ENCODE measurements around the gene ZSCAN20. TPM values are rescaled to one million over a fixed set of nuclear protein-coding genes. Genes with fewer than 3 reads are reported as not detected.

The ZSCAN20 gene
- polyA plus RNA-seq, 1 donor (not counting 4 experiments of a cell fraction or from before 2014, with no cell fraction given): 3.1 TPM

DNA sequence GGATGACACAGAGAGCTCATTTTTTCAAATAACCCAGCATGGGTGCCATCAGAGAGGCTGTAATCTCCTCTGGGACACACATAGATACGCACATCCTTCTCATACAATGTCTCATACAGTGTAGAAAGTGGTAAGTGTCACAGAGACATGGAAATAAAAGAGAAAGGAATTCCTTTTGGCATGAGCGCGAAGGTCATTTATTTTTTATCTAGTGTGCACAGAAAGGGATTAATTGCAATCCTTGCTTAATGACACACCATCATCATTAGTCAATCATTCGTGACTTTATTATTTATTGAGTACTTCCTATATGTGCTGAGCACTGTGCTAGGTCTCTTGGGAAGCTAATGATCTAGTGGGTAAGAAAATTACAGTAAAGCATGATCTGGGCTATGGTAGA, 5.0 kb downstream of the ZSCAN20 start:
- Histone ChIP-seq H3K4me3 (ENCODE audit: control insufficient read depth in 2 of 3, extremely low read depth in 1 of 3, insufficient read depth in 2 of 3, low read depth in 1 of 3, low read length in 3 of 3) (no peak overlapping the region), H3K4me1 (ENCODE audit: control insufficient read depth, extremely low read depth, insufficient read depth, low read length) (no peaks in the 10 kb centered on the region), H3K36me3 (ENCODE audit: control insufficient read depth in 2 of 2, extremely low read depth in 1 of 2, insufficient read depth in 2 of 2, low read length in 2 of 2) (peaks cover 3 to 4% of the 10 kb centered on the region in 2 experiments), H2AFZ (ENCODE audit: control insufficient read depth, low read length) (no peak overlapping the region), H3K9me1 (ENCODE audit: control insufficient read depth, extremely low read depth, insufficient read depth, low read length) (no peaks in the 10 kb centered on the region), H3K27me3 (ENCODE audit: control insufficient read depth, extremely low read depth, insufficient read depth, low read length) (no peaks in the 10 kb centered on the region), H3K79me2 (ENCODE audit: control insufficient read depth, insufficient read depth, low read length) (peaks cover 16% of the 10 kb centered on the region), H4K20me1 (ENCODE audit: control insufficient read depth, extremely low read depth, insufficient read depth, low read length) (no peaks in the 10 kb centered on the region), H3K4me2 (ENCODE audit: control insufficient read depth, extremely low read depth, insufficient read depth, low read depth, low read length) (no peak overlapping the region), H3K27ac (ENCODE audit: control insufficient read depth, insufficient read depth, low read length) (no peak overlapping the region), H3K9ac (ENCODE audit: control insufficient read depth, extremely low read depth, insufficient read depth, low read length) (no peak overlapping the region), H3K9me3 (ENCODE audit: control insufficient read depth, low read depth, low read length) (no peaks in the 10 kb centered on the region)
- DNase-seq (ENCODE audit: low read depth, low spot score) (no peak), FAIRE-seq (no peak)
- dilution Hi-C loops (cut with MboI; ENCODE audit: extremely low pct_ligation_motif_present, low sequenced_read_pairs): no loop called here
- no peak for TF ChIP-seq EZH2 (IDR thresholded peaks at IDR 0.05; ENCODE audit: low read length)
- TF ChIP-seq, protein P1, sequence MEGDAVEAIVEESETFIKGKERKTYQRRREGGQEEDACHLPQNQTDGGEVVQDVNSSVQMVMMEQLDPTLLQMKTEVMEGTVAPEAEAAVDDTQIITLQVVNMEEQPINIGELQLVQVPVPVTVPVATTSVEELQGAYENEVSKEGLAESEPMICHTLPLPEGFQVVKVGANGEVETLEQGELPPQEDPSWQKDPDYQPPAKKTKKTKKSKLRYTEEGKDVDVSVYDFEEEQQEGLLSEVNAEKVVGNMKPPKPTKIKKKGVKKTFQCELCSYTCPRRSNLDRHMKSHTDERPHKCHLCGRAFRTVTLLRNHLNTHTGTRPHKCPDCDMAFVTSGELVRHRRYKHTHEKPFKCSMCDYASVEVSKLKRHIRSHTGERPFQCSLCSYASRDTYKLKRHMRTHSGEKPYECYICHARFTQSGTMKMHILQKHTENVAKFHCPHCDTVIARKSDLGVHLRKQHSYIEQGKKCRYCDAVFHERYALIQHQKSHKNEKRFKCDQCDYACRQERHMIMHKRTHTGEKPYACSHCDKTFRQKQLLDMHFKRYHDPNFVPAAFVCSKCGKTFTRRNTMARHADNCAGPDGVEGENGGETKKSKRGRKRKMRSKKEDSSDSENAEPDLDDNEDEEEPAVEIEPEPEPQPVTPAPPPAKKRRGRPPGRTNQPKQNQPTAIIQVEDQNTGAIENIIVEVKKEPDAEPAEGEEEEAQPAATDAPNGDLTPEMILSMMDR (optimal IDR thresholded peaks at IDR 0.05 in 1 of 3, IDR thresholded peaks at IDR 0.05 in 1 of 3, conservative IDR thresholded peaks at IDR 0.05 in 1 of 3; ENCODE audit: extremely low read depth in 1 of 3, insufficient read depth in 2 of 3, low read length in 3 of 3): no peak

DNA sequence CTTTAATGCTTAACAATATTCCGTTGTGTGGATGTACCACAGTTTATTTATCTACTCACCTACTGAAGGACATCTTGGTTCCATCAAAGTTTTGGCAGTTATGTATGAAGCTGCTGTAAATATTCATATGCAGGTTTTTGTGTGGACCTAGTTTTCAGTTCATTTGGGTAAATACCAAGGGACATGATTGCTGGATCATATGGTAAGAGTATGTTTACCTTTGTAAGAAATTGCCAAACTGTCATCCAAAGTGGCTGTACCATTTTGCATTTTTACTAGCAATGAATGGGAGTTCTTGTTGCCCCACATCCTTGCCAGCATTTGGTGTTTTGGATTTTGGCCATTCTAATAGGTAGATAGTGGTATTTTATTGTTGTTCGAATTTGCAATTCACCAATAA, 10.0 kb downstream of the ZSCAN20 start:
- dilution Hi-C loops (cut with MboI; ENCODE audit: extremely low pct_ligation_motif_present, low sequenced_read_pairs): no loop called here

More for the DNA sequence above, 10.0 kb downstream of the ZSCAN20 start:
- Histone ChIP-seq H3K9me3 (ENCODE audit: control insufficient read depth, low read depth, low read length) (no peaks in the 10 kb centered on the region), H3K9ac (ENCODE audit: control insufficient read depth, extremely low read depth, insufficient read depth, low read length) (no peak overlapping the region), H3K4me3 (ENCODE audit: control insufficient read depth in 2 of 3, extremely low read depth in 1 of 3, insufficient read depth in 2 of 3, low read depth in 1 of 3, low read length in 3 of 3) (no peak overlapping the region), H4K20me1 (ENCODE audit: control insufficient read depth, extremely low read depth, insufficient read depth, low read length) (no peaks in the 10 kb centered on the region), H2AFZ (ENCODE audit: control insufficient read depth, low read length) (no peak overlapping the region), H3K4me2 (ENCODE audit: control insufficient read depth, extremely low read depth, insufficient read depth, low read depth, low read length) (no peak overlapping the region), H3K9me1 (ENCODE audit: control insufficient read depth, extremely low read depth, insufficient read depth, low read length) (no peaks in the 10 kb centered on the region), H3K4me1 (ENCODE audit: control insufficient read depth, extremely low read depth, insufficient read depth, low read length) (no peaks in the 10 kb centered on the region), H3K79me2 (ENCODE audit: control insufficient read depth, insufficient read depth, low read length) (peaks cover 2% of the 10 kb centered on the region), H3K36me3 (ENCODE audit: control insufficient read depth in 2 of 2, extremely low read depth in 1 of 2, insufficient read depth in 2 of 2, low read length in 2 of 2) (peaks cover 0 to 10% of the 10 kb centered on the region in 2 experiments), H3K27ac (ENCODE audit: control insufficient read depth, insufficient read depth, low read length) (no peak overlapping the region), H3K27me3 (ENCODE audit: control insufficient read depth, extremely low read depth, insufficient read depth, low read length) (no peaks in the 10 kb centered on the region)
- FAIRE-seq: no peak
- DNase-seq (ENCODE audit: low read depth, low spot score): no peak
- TF ChIP-seq EZH2 (IDR thresholded peaks at IDR 0.05; ENCODE audit: low read length): no peak
- TF ChIP-seq, protein P1 (optimal IDR thresholded peaks at IDR 0.05 in 1 of 3, IDR thresholded peaks at IDR 0.05 in 1 of 3, conservative IDR thresholded peaks at IDR 0.05 in 1 of 3; ENCODE audit: extremely low read depth in 1 of 3, insufficient read depth in 2 of 3, low read length in 3 of 3): no peak

Data from keratinocyte (primary cell).